OCI-LY3 (cell line): ENCODE data around the gene STYXL1.

ENCODE experiments used
- H2AFZ ChIP-seq: fragments of 200-600, 300-600 bp; shearing (Covaris generic); 2 replicates; pipeline ENCODE4 v1.6.0; 2014; ENCODE audit warnings: antibody characterized with exemption, low read depth, low read length
- H3K27ac ChIP-seq: fragments of 200-600, 300-600 bp; sonication (generic); 2 replicates; pipeline ENCODE4 v1.5.1; 2014; ENCODE audit warnings: mild to moderate bottlenecking, low read length, moderate library complexity, mixed read lengths
- H3K27me3 ChIP-seq: fragments of 200-600, 300-600 bp; sonication (generic); 2 replicates; pipeline ENCODE4 v1.6.1; 2014; ENCODE audit warnings: low read depth, low read length, mixed read lengths
- H3K36me3 ChIP-seq: fragments of 200-600, 300-600 bp; sonication (generic); replicated peaks from 2 replicates; pipeline ENCODE3; 2014; ENCODE audit warnings: low read depth, low read length, mixed read lengths
- H3K4me1 ChIP-seq: fragments of 300-600, 200-600 bp; sonication (generic); 2 replicates; pipeline ENCODE4 v1.6.1; 2014; ENCODE audit warnings: low read length, mixed read lengths
- H3K4me2 ChIP-seq: fragments of 200-600, 300-600 bp; sonication (generic); 2 replicates; pipeline ENCODE4 v1.6.1; 2014; ENCODE audit warnings: low read length, mixed read lengths
- H3K4me3 ChIP-seq: fragments of 300-600, 200-600 bp; sonication (generic); 2 replicates; pipeline ENCODE4 v1.5.1; 2014; ENCODE audit warnings: antibody characterized with exemption, mild to moderate bottlenecking, low read length, moderate library complexity
- H3K79me2 ChIP-seq: fragments of 300-600, 200-600 bp; shearing (Covaris generic); 2 replicates; pipeline ENCODE4 v1.6.1; 2014; ENCODE audit warnings: mild to moderate bottlenecking, low read length, mixed read lengths
- H3K9ac ChIP-seq: fragments of 300-600, 200-600 bp; shearing (Covaris generic); 2 replicates; pipeline ENCODE4 v1.6.0; 2014; ENCODE audit warnings: mild to moderate bottlenecking, low read length, moderate library complexity
- H3K9me3 ChIP-seq: fragments of 200-600, 300-600 bp; shearing (Covaris generic); 2 replicates; pipeline ENCODE4 v1.6.1; 2014; ENCODE audit warnings: low read length, mixed read lengths; ENCODE audit not compliant: insufficient read depth
- H4K20me1 ChIP-seq: fragments of 200-600, 300-600 bp; sonication (generic); 2 replicates; pipeline ENCODE4 v1.6.1; 2016; ENCODE audit warnings: low read length, mixed read lengths; ENCODE audit not compliant: insufficient read depth
- EZH2phosphoT487 ChIP-seq: fragments of 200-600 bp; shearing (Covaris generic); IDR thresholded peaks from 2 replicates; pipeline ENCODE4 v1.6.1; 2018; ENCODE audit warnings: antibody characterized with exemption, mixed run types, low read depth
- TF ChIP-seq, protein P1 (sequence below): fragments of 200-600, 300-600 bp; sonication (generic); IDR thresholded peaks from 2 replicates; pipeline ENCODE4 v1.5.1; 2014; ENCODE audit warnings: antibody characterized with exemption, low read length, low read depth

Gene STYXL1

DNA sequence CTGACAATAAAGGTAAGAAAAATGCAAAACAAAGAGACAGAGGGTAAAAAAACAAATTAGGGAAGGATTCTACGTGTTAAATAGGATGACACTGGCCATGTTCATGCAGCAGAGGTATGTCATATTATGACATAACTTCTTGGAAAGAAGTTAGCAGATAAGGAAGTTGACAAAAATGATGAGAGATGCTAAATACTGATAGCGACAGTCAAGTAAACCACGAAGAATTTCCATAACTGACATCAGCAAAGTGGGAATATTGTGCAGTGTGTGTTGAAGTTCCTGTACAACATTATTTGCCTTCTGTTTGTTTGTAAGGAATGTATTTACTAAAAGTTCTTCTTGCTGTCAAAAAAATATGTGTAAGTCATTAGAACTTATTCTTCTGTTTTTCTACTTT lies 29.6 kb upstream of the STYXL1 start:
- no peak overlapping the region for H2AFZ ChIP-seq
- H3K9me3 ChIP-seq: no peaks in the 10 kb centered on the region
- no peak overlapping the region for H3K4me3 ChIP-seq
- H3K9ac ChIP-seq: no peak overlapping the region
- no peaks in the 10 kb centered on the region for H3K4me1 ChIP-seq
- no peak overlapping the region for H3K4me2 ChIP-seq
- no peak overlapping the region for H3K27ac ChIP-seq
- no peaks in the 10 kb centered on the region for H3K36me3 ChIP-seq
- H3K27me3 ChIP-seq: 0 out of 2 replicates have a peak, but pooled peaks cover 6% of the 10 kb centered on the region
- no peaks in the 10 kb centered on the region for H3K79me2 ChIP-seq
- no peaks in the 10 kb centered on the region for H4K20me1 ChIP-seq
- TF ChIP-seq, protein P1, sequence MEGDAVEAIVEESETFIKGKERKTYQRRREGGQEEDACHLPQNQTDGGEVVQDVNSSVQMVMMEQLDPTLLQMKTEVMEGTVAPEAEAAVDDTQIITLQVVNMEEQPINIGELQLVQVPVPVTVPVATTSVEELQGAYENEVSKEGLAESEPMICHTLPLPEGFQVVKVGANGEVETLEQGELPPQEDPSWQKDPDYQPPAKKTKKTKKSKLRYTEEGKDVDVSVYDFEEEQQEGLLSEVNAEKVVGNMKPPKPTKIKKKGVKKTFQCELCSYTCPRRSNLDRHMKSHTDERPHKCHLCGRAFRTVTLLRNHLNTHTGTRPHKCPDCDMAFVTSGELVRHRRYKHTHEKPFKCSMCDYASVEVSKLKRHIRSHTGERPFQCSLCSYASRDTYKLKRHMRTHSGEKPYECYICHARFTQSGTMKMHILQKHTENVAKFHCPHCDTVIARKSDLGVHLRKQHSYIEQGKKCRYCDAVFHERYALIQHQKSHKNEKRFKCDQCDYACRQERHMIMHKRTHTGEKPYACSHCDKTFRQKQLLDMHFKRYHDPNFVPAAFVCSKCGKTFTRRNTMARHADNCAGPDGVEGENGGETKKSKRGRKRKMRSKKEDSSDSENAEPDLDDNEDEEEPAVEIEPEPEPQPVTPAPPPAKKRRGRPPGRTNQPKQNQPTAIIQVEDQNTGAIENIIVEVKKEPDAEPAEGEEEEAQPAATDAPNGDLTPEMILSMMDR: no peak
- TF ChIP-seq EZH2phosphoT487: no peak

DNA sequence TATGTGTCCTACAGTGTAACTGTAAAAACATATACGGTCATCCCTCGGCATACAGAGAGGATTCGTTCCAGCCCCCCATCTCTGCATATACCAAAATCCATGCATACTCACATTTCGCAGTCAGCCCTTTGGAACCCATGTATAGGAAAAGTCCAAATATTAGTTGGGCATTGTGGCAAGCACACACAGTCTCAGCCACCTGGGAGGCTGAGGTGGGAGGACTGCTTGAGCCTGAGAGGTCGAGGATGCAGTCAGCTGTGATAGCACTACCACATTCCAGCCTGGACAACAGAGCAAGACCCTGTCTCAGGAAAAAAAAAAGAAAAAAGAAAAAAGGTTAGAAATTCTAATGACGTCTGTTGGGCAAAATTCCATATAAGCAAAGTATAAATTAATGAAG lies 29.2 kb upstream of the STYXL1 start:
- H3K79me2 ChIP-seq: no peaks in the 10 kb centered on the region
- no peak overlapping the region for H3K4me2 ChIP-seq
- no peak overlapping the region for H3K9ac ChIP-seq
- no peaks in the 10 kb centered on the region for H4K20me1 ChIP-seq
- H3K4me3 ChIP-seq: no peak overlapping the region
- H3K36me3 ChIP-seq: no peaks in the 10 kb centered on the region
- 0 out of 2 replicates have a peak, but pooled peaks cover 6% of the 10 kb centered on the region for H3K27me3 ChIP-seq
- no peak for TF ChIP-seq EZH2phosphoT487
- TF ChIP-seq, protein P1: no peak
- no peaks in the 10 kb centered on the region for H3K9me3 ChIP-seq
- H2AFZ ChIP-seq: no peak overlapping the region
- H3K27ac ChIP-seq: no peak overlapping the region
- H3K4me1 ChIP-seq: no peaks in the 10 kb centered on the region

DNA sequence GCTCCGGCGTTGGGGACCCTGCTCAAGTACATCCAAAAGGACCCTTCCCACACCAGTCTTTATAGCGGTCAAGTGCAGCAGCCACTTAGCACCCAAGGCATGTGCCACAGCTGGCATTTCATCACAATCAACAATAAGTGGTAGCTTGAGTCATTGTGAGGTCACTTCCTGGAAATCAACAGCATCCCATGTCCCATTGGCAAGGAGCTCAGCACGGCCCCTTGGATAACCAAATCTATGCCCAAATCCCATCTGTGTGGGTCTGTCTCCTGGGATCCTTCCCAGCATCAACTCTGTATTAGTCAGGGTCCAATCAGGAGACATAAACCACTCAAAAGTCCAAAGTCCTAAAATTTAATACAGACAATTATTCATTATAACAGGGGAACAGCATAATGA lies 27.2 kb upstream of the STYXL1 start:
- H3K27ac ChIP-seq: no peak overlapping the region
- H3K36me3 ChIP-seq: no peaks in the 10 kb centered on the region
- TF ChIP-seq, protein P1: no peak
- TF ChIP-seq EZH2phosphoT487: no peak
- no peak overlapping the region for H2AFZ ChIP-seq
- no peak overlapping the region for H3K4me2 ChIP-seq
- H4K20me1 ChIP-seq: no peaks in the 10 kb centered on the region
- no peak overlapping the region for H3K9ac ChIP-seq
- 0 out of 2 replicates have a peak, but pooled peaks cover 6% of the 10 kb centered on the region for H3K27me3 ChIP-seq
- H3K4me3 ChIP-seq: no peak overlapping the region
- H3K4me1 ChIP-seq: no peaks in the 10 kb centered on the region
- H3K9me3 ChIP-seq: no peaks in the 10 kb centered on the region
- no peaks in the 10 kb centered on the region for H3K79me2 ChIP-seq

DNA sequence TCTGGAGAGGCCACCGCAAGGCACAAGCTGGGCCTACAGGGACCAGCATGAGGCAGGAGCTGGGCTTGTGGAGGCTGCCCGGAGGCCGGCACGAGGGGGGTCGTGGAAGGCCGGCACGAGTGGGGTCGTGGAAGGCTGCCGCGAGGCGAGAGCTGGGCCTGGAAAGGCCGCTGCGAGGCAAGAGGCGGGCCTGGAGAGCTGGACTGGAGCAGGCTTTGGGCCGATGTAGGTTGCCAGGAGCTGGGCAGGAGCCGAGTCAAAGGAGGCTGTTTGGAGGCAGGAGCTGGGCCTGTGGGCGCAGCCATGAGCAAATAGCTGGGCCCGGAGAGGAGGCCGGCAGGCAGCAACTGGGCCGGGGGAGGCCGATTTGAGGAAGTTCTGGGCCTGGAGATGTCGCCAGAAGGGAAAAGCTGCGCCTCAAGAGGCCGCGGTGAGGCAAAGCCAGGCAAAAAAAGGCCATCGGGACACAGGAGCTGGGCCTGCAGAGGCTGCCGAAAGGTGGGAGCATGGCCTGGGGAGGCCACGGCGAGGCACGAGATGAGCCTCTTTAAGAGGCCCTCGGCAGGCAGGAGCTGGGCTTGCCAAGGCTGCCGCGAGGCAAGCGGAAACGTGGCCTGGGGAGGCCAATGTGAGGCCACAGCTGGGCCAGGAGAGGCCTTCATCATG lies 26.6 kb upstream of the STYXL1 start:
- TF ChIP-seq, protein P1: no peak
- no peak for TF ChIP-seq EZH2phosphoT487
- Histone ChIP-seq H3K4me1 (no peaks in the 10 kb centered on the region), H3K36me3 (no peaks in the 10 kb centered on the region), H3K79me2 (no peaks in the 10 kb centered on the region), H3K9me3 (no peaks in the 10 kb centered on the region), H3K4me2 (no peak overlapping the region), H3K9ac (no peak overlapping the region), H2AFZ (no peak overlapping the region), H4K20me1 (no peaks in the 10 kb centered on the region), H3K4me3 (no peak overlapping the region), H3K27ac (no peak overlapping the region), H3K27me3 (0 out of 2 replicates have a peak, but pooled peaks cover 6% of the 10 kb centered on the region)
